HG03521 (cell line): ENCODE results near the gene SSTR4.

ENCODE experiments used
- ATAC-seq: cut with Tn5 transposase; IDR thresholded peaks from one replicate; pipeline ENCODE4 v1.9.1; 2021; ENCODE audit warnings: mild to moderate bottlenecking, moderate library complexity; ENCODE audit not compliant: unreplicated experiment

Gene SSTR4

GRCh38 chr20:23063168-23063567 lies 28.1 kb downstream of the SSTR4 start:
- no peak for ATAC-seq

GRCh38 chr20:23063581-23063980 lies 28.5 kb downstream of the SSTR4 start:
- ATAC-seq: no peak

DNA sequence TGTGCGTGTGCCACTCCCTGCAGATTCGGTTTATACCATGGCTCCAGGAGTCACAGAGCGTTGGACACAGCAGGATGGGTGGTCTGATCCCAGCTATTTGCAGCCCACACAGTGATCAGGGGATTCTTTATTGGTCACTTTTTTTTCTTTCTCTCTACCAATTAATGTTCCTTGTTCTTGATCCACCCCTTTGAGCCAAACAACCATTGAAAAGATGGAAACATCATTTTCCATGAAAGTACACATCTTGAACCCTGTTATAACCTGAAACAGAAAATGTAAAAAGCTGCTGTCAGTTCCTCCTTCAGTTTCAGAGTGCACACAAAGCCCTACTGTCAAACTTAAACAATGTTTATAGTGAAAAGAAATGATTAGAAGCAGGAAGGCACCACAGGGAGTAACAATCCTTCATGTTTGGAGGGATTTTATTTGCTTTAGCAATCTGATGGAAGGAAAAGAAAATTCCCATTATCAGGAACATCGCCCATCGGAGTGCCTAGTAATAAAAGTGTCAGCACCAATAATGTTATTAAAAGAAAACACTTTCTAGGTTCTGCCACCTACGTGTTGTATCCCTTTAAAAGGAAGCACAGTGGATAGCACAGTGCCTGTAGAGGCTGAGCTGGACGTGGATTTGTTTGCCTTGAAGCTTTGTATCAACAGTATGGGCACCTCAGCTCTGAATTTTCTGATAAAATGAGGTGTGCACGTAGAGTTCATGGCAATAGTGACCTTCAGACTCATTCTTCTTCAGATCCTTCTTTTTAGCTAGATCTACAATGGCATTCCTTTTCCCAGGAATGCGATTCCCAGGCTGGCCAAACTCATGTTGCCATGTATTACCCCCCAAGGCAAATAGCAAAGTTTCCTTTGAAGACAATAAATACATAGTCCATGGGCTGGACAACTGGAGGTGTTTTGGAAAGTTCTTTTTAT lies 30.4 kb downstream of the SSTR4 start:
- no peak for ATAC-seq

GRCh38 chr20:23066772-23067171 lies 31.7 kb downstream of the SSTR4 start:
- no peak for ATAC-seq

DNA sequence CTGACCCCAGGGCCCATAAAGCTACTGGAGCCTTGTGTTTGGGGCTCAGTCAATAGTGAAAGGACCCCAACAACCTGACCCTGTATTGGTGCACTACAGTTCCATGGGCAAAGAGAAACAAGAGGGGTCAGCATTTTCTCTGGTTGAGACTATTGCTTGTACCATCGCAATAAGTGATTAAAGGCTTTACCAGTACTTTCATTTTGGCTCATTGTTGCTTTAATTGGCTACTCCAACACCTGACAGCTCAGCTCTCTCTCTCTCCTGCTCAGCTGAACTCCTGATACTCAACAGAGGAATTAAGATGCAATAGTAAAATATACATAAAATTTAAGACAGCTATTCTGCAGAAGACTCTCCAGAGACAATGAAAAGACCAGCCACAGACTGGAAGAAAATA lies 33.2 kb downstream of the SSTR4 start:
- ATAC-seq: no peak

DNA sequence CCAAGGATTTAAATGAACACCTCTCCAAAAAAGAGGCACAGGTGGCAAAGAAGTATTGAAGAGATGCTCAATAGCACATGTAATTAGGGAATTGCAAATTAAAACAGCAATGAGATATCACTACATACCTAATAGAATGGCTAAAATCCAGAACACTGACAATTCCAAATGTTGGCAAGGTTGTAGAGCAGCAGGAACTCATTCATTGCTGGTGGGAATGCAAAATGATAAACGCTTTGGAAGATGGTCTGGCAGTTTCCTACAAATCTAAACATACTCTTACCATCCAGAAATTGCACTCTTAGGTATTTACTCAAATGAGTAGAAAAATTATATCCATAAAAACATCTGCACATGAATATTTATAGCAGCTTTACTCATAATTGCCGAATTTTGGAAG lies 34.0 kb downstream of the SSTR4 start:
- ATAC-seq: no peak

- no peak for ATAC-seq
Observed at GRCh38 chr20:23071398-23071797, 36.3 kb downstream of the SSTR4 start.

DNA sequence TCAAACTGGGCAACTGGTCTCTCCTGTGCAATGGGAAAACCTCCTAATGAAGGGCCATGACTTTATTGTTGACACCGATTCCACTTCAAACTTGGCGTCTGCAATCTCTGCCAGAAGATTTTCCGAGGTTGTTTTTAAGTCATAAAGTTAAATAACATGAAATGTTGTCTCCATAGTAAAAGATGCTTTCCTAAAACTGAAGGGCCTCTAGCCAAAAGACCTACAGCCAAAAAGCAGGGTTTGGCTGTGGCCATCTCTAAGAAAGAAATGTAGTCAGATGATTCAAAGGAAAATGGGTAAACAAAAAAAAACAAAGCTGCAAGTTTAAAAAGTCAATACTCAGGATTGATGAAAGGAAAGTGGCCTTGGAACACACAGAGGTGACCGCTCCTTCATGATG lies 36.9 kb downstream of the SSTR4 start:
- ATAC-seq: no peak

DNA sequence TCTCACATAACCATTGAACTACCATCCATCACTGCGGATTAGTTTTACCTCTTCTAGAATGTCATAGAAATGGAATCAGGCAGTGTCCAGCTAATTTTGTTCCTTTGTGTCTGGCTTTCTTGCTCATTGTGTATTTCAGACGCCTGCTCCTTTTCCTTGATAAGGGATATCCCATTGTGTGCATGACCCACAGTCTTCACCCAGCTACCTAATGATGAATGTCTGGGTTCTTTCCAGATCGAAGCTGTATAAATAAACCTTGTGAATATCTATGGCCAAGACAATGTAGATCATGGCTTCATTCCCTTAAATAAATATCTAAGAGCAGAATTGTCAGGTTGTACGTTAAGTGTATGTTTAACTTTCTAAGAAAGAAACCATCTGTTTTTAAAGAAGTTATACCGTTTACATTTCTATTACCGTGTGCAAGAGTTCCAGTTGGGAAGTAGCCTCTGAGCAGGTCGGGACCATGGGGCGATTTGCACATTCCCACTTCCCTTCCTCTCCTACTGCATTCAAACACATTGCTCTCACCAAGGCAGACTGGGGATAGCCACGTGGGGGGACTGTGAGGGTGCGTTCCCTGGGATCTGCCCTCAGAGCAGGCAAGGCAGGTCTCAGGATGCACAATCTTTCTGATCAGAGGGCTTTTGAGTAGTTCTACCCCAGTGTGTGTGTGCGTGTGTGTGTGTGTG lies 37.9 kb downstream of the SSTR4 start:
- no peak for ATAC-seq

- no peak for ATAC-seq
Observed at GRCh38 chr20:23074052-23074451, 38.9 kb downstream of the SSTR4 start.

DNA sequence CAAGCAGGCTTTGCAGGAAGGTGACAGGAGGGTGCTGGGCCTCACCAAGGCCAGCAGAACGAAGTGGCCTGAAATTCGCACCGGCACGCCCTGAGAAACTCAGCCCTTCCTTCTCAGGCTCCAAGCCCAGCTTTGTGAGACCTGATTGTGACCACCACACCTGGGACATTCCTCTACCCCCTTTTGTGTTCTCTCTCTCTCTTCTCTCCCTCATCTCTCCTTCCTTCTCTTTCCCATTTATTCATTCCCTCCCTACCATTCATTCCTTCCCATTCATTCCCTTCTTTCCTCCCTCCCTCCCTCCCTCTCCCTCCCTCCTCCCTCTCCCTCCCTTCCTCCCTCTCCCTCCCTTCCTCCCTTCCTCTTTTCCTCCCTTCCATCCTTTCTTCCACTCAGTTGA lies 42.2 kb downstream of the SSTR4 start:
- ATAC-seq: no peak

- ATAC-seq: no peak
Observed at GRCh38 chr20:23078351-23079015, 43.4 kb downstream of the SSTR4 start.

DNA sequence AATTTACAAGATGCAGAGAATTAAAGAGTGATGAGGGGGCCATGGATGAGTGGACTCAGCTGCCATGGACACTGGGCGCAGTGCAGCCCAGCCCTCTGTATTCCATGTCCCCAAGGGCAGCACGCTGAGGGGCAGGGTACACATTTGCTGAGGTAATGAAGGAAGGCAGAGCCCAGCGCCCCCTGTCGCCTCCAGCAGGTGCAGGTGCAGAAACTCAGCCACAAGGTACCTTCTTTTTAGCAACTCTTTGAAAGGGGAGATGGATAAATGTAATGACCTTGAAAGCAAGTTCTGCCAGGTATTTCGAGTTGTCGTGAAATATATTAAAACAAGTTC lies 43.9 kb downstream of the SSTR4 start:
- no peak for ATAC-seq

- ATAC-seq: no peak
Observed at GRCh38 chr20:23079926-23080325, 44.8 kb downstream of the SSTR4 start.

DNA sequence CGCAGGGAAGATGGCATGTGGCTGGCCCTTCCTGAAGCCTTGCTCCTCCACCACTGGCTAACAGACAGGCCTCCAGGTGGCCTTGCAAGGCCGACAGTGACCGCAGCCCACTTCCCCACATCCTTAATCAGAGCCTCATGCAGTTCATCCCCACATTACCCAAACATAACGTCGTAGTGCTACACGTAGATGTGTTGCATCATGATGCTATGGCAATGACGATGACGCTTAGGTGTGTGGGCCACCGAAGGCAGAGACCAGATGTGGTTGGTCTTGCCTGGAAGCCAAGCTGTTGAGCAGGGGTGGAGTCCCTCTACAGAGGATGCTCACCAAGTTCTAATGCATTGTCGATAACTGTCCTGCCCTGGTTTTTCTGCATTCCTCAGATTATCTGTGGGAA lies 45.4 kb downstream of the SSTR4 start:
- ATAC-seq: no peak

DNA sequence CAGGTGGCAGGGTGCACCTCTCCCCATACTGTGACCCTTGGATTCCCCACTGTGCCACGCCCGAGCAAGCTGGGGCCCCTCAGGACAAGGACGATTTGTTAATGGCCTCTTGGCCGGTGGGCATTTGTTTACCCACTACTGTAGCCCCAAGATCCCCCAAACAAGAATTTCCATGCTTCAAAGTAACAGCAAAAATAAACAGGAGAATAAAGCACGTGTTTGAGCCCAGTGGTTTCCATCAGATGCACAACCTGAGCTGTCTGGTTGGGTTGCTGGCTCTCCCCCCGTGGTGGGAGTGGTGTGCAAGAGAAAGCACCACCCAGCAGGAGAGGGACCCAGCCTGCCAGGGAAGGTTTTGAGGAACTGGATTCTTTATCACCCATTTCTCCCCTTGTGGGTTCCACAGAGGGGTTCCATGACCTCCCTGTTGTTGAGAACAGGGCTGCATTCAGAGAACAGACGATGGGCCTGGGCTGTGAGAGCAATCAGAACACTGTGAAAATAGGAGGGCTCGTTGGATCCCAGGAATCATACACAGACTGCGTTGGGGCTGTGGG lies 46.2 kb downstream of the SSTR4 start:
- no peak for ATAC-seq

DNA sequence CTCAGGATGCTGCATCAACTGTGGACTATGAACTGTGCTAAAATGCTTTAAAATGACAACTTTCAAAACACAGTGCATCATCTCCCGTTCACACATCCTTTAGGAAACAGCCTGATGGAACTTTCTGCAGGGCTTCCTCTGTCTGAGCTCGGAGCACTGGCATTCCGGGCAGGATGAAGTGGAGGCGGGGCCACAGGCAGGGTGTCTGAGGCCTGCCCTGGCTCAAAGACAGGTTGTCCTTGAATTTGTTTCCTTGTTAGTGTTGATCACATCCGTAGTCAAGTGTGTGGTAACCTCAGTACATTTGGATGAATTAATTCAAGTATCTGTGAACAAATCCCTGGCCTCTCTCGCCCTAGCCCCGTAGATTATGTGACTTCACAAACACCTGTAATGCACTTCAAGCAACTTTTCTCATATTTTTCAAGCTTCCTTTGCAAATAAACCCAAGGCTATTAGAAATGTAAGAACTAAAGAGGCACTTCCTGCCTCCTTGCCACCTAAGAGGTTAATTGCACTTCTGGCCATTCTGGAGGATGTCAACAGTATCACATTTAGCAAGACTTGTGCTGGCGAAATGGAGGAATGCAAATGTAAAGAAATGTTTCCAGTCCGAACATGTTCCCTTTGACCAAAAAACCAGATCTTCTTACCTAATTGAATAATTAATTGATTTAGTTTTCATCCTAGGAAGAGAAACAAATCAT lies 47.9 kb downstream of the SSTR4 start:
- no peak for ATAC-seq

DNA sequence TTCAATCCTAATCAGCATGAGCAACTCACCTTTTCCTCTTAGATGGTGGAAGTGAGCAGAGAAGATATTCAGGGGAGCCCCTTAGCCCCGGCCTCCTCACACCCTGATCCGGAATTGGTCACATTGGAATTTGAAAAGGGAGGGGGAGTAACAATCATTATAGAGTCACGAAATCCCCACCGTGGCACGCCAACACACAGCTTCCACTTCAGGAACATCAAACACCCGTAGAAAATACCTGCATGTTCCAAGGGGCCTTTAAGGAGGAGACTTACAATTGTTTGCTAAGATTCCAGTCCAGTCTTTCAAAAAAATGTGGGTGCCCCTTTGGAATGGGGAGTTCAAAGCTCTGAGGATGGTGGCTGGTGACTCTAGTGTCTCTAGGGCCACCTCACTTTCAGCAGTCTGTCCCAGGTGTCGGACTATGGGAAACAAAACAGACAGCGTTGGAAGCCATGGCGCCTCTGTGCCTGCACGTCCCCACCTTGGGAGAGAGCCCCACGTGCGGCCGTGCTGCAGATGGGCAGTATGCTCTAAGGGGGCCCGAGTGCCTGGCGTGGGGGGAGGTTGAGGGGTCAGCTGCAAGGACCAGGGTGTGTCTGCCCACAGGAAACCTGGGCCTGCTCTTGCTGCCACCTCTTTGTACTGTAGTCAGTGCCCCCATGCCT lies 48.6 kb downstream of the SSTR4 start:
- no peak for ATAC-seq

DNA sequence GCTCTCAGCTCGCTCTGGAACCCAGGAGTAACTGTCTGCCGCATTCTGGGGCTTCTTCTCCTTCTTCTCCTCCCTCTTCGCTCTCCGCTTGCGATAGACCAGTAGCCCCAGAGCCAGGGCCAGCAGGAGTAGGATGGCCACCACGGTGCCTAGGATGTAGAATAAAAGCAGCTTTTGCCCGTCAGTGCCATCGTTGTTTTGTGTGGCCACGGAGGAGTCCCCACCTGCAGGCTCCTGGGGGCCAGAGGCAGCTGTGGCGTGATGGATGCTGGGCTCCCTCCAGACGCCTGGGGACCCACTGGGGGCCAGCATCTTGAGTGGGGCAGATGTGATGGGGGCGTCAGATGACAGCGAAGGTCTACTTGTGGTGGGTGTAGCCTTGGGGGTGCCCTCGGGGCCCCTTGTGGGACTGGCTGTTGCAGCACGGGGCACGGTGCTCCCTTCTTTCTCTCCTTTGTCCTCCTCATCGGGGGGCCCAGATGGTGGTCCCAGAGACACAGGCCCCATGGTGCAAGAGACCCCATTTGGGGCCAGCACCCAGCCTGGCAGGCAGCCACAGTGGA lies 49.3 kb downstream of the SSTR4 start:
- no peak for ATAC-seq

GRCh38 chr20:23084845-23085365 lies 49.8 kb downstream of the SSTR4 start:
- ATAC-seq: no peak
